ENCODE measurements around the gene PLXNA4. TPM values are rescaled to one million over a fixed set of nuclear protein-coding genes. Genes with fewer than 3 reads are reported as not detected.

Gene PLXNA4
- total RNA-seq, 1 donor from 2014 or later, result 13.6 TPM

DNA sequence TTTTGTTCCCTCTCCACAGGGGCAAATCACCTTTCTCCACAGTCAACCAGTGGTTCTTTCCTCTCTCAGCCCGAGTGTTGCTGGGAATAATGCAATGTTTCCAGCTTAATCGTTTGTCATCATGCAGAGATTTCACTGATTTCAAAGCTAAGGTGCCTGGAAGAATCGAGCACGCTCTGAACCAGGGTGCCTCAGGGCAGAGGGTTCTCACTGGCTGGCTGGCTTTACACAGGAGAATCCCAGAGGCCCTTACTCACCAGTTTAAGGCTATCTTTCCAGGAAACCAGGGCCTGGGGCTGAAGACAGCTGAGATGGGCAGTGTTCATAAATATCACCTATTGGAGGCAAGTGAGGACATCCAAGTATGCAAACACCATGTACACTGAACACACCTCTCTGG, 21.8 kb downstream of the PLXNA4 start:
- Mint-ChIP-seq H3K27me3 (peaks cover 22% of the 10 kb centered on the region), H3K4me1 (ENCODE audit: unreplicated experiment) (peaks cover 15% of the 10 kb centered on the region), H3K36me3 (peaks cover 12% of the 10 kb centered on the region)

DNA sequence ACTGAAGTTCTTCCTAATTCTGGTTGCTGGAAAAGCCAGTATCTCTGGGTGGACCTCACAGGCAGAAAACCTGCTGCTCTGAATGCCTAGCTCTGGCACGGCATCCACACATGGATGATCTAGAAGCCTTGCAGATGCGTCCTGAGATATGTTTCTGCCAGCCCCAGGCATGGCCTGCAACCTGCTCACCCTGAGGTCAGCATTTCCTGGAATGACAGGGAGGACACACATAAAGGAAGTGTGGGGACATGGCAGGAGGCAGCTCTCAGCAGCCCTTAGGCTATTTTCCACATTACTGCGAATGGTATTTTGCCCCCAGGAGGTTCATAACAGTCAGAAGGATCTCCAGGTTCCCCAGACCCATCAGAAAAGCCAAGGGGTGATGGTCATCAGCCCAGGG, 23.2 kb downstream of the PLXNA4 start:
- H3K4me1 Mint-ChIP-seq (ENCODE audit: unreplicated experiment), result peaks cover 5% of the 10 kb centered on the region
- H3K27me3 Mint-ChIP-seq, result peaks cover 13% of the 10 kb centered on the region
- peaks cover 11% of the 10 kb centered on the region for H3K9me3 Mint-ChIP-seq
- H3K36me3 Mint-ChIP-seq, result peaks cover 12% of the 10 kb centered on the region
- TF ChIP-seq, protein P1, sequence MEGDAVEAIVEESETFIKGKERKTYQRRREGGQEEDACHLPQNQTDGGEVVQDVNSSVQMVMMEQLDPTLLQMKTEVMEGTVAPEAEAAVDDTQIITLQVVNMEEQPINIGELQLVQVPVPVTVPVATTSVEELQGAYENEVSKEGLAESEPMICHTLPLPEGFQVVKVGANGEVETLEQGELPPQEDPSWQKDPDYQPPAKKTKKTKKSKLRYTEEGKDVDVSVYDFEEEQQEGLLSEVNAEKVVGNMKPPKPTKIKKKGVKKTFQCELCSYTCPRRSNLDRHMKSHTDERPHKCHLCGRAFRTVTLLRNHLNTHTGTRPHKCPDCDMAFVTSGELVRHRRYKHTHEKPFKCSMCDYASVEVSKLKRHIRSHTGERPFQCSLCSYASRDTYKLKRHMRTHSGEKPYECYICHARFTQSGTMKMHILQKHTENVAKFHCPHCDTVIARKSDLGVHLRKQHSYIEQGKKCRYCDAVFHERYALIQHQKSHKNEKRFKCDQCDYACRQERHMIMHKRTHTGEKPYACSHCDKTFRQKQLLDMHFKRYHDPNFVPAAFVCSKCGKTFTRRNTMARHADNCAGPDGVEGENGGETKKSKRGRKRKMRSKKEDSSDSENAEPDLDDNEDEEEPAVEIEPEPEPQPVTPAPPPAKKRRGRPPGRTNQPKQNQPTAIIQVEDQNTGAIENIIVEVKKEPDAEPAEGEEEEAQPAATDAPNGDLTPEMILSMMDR (conservative IDR thresholded peaks at IDR 0.05), result no peak
- no peak for DNase-seq (ENCODE audit: extremely low spot score, unreplicated experiment)
- H3K27ac Mint-ChIP-seq, result no peak overlapping the region
- no peak overlapping the region for H3K4me3 Mint-ChIP-seq

More for the DNA sequence above, 21.8 kb downstream of the PLXNA4 start:
- Mint-ChIP-seq H3K27ac (no peak overlapping the region), H3K4me3 (no peak overlapping the region), H3K9me3 (peaks cover 11% of the 10 kb centered on the region)
- no peak for DNase-seq (ENCODE audit: extremely low spot score, unreplicated experiment)
- TF ChIP-seq, protein P1 (conservative IDR thresholded peaks at IDR 0.05), result no peak

DNA sequence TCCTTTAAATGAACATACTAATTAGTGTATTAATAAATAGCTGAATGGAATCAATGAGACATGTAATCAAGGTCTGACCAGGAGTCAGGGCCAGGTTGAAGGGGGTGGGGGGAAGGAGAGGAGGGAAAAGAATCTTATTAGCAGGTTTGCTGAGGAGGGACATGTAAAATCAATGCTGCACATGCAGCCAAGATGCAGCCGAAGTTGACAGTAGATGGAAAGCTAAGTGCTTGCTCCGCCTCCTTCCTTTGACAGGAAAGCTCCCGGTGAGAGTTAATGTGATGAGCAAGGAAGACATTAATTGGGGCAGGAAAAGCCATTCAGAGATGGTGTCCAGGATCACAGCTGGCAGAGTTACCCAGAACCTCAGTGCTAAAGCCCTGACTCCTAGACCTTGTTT, 24.4 kb downstream of the PLXNA4 start:
- Mint-ChIP-seq H3K4me1 (ENCODE audit: unreplicated experiment) (peaks cover 5% of the 10 kb centered on the region), H3K27me3 (peaks cover 13% of the 10 kb centered on the region)

DNA sequence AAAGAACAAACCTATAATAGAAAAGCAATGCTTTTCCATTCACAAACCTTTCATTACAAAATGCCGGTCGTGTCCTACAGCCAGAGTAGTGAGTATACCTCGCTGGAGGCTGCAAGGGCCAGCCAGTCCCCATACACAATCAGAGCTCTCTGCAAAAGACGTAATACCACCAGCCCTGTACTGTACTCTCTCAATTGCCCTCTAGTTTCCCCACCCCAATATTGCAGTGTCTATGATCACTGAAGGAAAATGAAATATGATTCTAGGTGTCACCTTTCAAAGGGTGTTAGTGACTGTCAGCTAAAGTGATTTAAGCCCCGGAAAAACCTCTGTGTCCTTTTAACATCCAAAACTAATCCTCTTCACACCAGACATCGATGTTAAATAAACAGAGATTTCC, 24.8 kb downstream of the PLXNA4 start:
- Mint-ChIP-seq H3K27me3 (peaks cover 13% of the 10 kb centered on the region), H3K9me3 (peaks cover 11% of the 10 kb centered on the region), H3K4me1 (ENCODE audit: unreplicated experiment) (peaks cover 5% of the 10 kb centered on the region), H3K27ac (no peak overlapping the region), H3K4me3 (no peak overlapping the region), H3K36me3 (peaks cover 12% of the 10 kb centered on the region)
- TF ChIP-seq, protein P1 (conservative IDR thresholded peaks at IDR 0.05), result no peak
- DNase-seq (ENCODE audit: extremely low spot score, unreplicated experiment), result no peak

More for the DNA sequence above, 24.4 kb downstream of the PLXNA4 start:
- Mint-ChIP-seq H3K9me3 (peaks cover 11% of the 10 kb centered on the region), H3K4me3 (no peak overlapping the region), H3K36me3 (peaks cover 12% of the 10 kb centered on the region), H3K27ac (no peak overlapping the region)
- no peak for DNase-seq (ENCODE audit: extremely low spot score, unreplicated experiment)
- TF ChIP-seq, protein P1 (conservative IDR thresholded peaks at IDR 0.05), result no peak

DNA sequence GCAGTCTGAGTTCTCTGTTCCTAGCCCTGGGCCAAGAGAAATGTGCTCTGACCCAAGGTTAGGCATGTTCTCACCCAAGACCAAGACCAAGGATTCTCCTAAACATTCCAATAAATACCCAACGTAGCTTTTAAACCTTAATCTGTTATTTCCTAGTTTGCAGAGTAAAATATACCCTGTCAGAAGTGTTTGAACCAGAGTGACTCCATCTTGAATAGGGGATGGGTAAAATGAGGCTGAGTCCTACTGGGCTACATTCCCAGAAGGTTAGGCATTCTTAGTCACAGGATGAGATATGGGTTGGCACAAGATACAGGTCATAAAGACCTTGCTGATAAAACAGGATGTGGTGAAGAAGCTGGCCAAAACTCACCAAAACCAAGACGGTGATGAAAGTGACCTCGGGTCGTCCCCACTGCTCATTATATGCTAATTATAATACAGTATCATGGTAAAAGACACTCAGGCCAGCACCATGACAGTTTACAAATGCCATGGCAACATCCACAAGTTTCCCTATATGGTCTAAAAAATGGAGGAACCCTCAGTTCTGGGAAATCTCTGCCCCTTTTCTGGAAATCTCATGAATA, 27.7 kb downstream of the PLXNA4 start:
- Mint-ChIP-seq H3K9me3 (peaks cover 11% of the 10 kb centered on the region), H3K27ac (no peak overlapping the region), H3K27me3 (peaks cover 13% of the 10 kb centered on the region), H3K36me3 (peaks cover 12% of the 10 kb centered on the region), H3K4me1 (ENCODE audit: unreplicated experiment) (peaks cover 5% of the 10 kb centered on the region), H3K4me3 (no peak overlapping the region)
- DNase-seq (ENCODE audit: extremely low spot score, unreplicated experiment), result no peak
- TF ChIP-seq, protein P1 (conservative IDR thresholded peaks at IDR 0.05), result no peak

Data from type B pancreatic cell (in vitro differentiated cells).